Stomach (tissue), 9 donors: ENCODE data around the gene C16orf95. TPM values are rescaled to one million over a fixed set of nuclear protein-coding genes. Genes with fewer than 3 reads are reported as not detected.

Experiments used
- DNase-seq, 2 donors: peaks; one replicate each; pipeline versions ENCODE4 v3.0.0 to v3.0.0-alpha.2; 2013 to 2019
- H3K27ac ChIP-seq, 5 donors: fragments of 200-600 bp in 4 of 5; sonication (generic) in 4 of 5; one replicate each; pipeline ENCODE4 v1.5.1; 2013 to 2019; ENCODE audit warnings: mild to moderate bottlenecking in 1 of 5, moderate library complexity in 1 of 5
- H3K27me3 ChIP-seq, 3 donors: fragments of 200-600 bp; sonication (generic); one replicate each; pipeline ENCODE4 v1.5.1; 2017 to 2019; ENCODE audit warnings: mixed run types in 1 of 3
- H3K36me3 ChIP-seq, 4 donors: fragments of 200-600 bp; sonication (generic); 1 replicate in 3 of 4; 2 replicates in 1 of 4; pipeline ENCODE4 v1.5.1; 2016 to 2019
- H3K4me1 ChIP-seq, 4 donors: fragments of 200-600 bp; sonication (generic); one replicate each; pipeline ENCODE4 v1.5.1; 2016 to 2019
- H3K4me3 ChIP-seq, 4 donors: fragments of 200-600 bp; sonication (generic) in 3 of 4; one replicate each; pipeline ENCODE4 v1.5.1; 2016 to 2019; ENCODE audit warnings: mild to moderate bottlenecking in 1 of 4
- H3K9me3 ChIP-seq, 4 donors: fragments of 200-600 bp; sonication (generic); one replicate each; pipeline ENCODE4 v1.5.1; 2016 to 2019
- EP300 ChIP-seq: sonication (generic); formaldehyde crosslinking; IDR thresholded peaks from one replicate; pipeline ENCODE4 v1.6.1; 2017; ENCODE audit warnings: antibody characterized with exemption
- POLR2A ChIP-seq, 4 donors: fragments of 450-650 bp; IDR thresholded peaks; one replicate each; pipeline ENCODE4 v1.6.1; 2016; ENCODE audit warnings: antibody characterized with exemption in 4 of 4, control low read depth in 2 of 4, mild to moderate bottlenecking in 1 of 4, moderate library complexity in 1 of 4
- POLR2AphosphoS5 ChIP-seq, 3 donors: sonication (generic); formaldehyde crosslinking; IDR thresholded peaks; one replicate each; pipeline ENCODE4 v1.6.1; 2016; ENCODE audit warnings: antibody characterized with exemption in 3 of 3
- WGBS, 5 donors: extraction: QIAGEN DNeasy Blood & Tissue Kit in 3 of 5; methylation state at CpG; one replicate each; pipeline versions ENCODE4 v1.1.5 to v1.1.7; 2013 to 2018; 5-methylcytosine and 5-hydroxymethylcytosine counted together
- intact Hi-C: fragments of 100-400 bp; cut with DNase I; formaldehyde crosslinking; loops from one replicate; pipeline ENCODE4 v1.15.1; 2023; ENCODE audit warnings: low total_unique reads
- polyA plus RNA-seq, 3 donors: library from polyadenylated mRNA; stranded (reverse); fragments of 200-250 nt; gene quantifications; one replicate each; pipeline ENCODE4 v1.2.3, GENCODE V29; 2013
- total RNA-seq, 5 donors: library from RNA; depleted of rRNA; stranded (reverse); fragments of >200 nt; gene quantifications; one replicate each; pipeline versions ENCODE4 v1.1.0 to v1.2.3, GENCODE V29; 2014 to 2016
- TF ChIP-seq, protein P1 (sequence below), 7 experiments: fragments of 450-650 bp in 4 of 7; fragments of 200-600 bp in 3 of 7; sonication (generic) in 3 of 7; IDR thresholded peaks; one replicate each; pipeline ENCODE4 v1.5.1; 2016 to 2019; ENCODE audit warnings: antibody characterized with exemption in 7 of 7, control low read depth in 2 of 7, mild to moderate bottlenecking in 1 of 7
- donor health status: healthy with polysubstance abuse.
- donor health status: Bipolar disorder and iron deficiency.
- donor health status: healthy.

Gene C16orf95
- total and polyA plus RNA-seq, 8 donors: 0.55 to 4.9 (median 4.3) TPM; not detected in 3

DNA sequence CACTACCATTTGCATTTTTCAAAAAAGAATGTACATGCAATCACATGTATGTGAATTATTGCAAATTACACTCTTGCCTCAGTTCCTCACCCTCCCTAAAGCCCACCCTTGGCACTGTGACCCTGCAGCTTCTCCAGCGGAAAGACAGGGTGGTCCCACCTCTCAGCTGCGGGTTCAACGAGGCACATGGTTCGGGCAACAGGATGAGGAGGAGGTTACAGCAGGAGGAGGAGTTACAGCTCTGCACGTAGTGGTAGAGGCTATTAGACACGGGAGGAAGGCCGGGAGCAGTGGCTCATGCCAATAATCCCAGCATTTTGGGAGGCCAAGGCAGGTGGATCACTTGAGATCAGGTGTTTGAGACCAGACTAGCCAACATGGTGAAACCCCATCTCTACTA, 5.2 kb downstream of the C16orf95 start:
- Histone ChIP-seq H3K27me3 (no peaks in the 10 kb centered on the region), H3K4me3 (no peak overlapping the region), H3K4me1 (peaks cover 0 to 7% (median 2%) of the 10 kb centered on the region in 4 donors), H3K36me3 (no peaks in the 10 kb centered on the region), H3K9me3 (peaks cover 0 to 4% (median 2%) of the 10 kb centered on the region in 4 donors), H3K27ac (no peak overlapping the region)
- 81 to 97% (median 91%) methylated on average over 7 of the region's 7 CpGs for WGBS, 5 donors
- DNase-seq: no peak
- TF ChIP-seq POLR2A (IDR thresholded peaks at IDR 0.05) (no peak), POLR2AphosphoS5 (IDR thresholded peaks at IDR 0.05) (no peak), EP300 (no peak)
- TF ChIP-seq, protein P1, sequence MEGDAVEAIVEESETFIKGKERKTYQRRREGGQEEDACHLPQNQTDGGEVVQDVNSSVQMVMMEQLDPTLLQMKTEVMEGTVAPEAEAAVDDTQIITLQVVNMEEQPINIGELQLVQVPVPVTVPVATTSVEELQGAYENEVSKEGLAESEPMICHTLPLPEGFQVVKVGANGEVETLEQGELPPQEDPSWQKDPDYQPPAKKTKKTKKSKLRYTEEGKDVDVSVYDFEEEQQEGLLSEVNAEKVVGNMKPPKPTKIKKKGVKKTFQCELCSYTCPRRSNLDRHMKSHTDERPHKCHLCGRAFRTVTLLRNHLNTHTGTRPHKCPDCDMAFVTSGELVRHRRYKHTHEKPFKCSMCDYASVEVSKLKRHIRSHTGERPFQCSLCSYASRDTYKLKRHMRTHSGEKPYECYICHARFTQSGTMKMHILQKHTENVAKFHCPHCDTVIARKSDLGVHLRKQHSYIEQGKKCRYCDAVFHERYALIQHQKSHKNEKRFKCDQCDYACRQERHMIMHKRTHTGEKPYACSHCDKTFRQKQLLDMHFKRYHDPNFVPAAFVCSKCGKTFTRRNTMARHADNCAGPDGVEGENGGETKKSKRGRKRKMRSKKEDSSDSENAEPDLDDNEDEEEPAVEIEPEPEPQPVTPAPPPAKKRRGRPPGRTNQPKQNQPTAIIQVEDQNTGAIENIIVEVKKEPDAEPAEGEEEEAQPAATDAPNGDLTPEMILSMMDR (IDR thresholded peaks at IDR 0.05): no peak
- intact Hi-C loops: no loop called here

DNA sequence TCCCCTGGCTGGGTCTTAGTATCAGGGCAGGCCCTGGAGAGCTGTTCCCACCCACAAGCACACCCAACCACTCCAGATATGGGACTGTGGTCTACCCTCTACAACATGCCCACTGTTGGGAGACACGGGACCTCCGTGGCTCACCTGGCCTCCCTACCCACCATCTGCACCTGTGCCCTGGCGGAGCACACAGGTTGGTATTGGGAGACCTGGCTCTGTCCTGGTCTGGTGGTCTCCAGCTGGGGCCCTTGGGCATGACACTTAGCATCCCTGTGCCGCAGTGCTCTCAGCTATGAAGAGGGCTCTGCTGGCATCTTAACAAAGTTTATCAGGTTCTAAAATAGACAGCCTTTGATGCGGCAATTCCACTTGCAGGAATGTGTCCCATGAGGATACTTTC, 5.8 kb downstream of the C16orf95 start:
- peaks cover 0 to 3% (median 0%) of the 10 kb centered on the region in 4 donors for H3K4me1 ChIP-seq

DNA sequence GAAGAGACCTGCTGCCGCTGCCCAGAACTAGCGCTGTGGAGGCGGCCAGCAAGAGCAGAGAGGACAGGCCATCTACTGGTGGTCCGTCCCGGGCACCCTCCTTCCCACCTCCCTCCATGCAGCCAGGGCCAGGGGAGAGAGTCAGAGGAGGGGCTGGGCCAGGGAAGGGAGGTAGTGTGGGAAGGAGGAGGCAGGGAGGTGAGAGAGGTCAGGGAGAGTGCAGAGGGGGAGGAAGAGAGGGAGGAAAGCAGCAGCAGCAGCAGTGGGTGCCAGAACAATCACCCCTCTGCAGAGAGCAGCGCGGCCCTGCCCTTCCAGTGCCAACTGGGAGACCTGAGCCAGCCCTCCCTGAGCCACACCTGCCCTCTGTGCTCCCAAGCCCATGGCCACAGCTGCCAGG, 6.6 kb downstream of the C16orf95 start:
- Histone ChIP-seq H3K4me3 (no peak overlapping the region), H3K4me1 (no peaks in the 10 kb centered on the region), H3K36me3 (no peaks in the 10 kb centered on the region), H3K27me3 (no peaks in the 10 kb centered on the region), H3K9me3 (peaks cover 0 to 4% (median 2%) of the 10 kb centered on the region in 4 donors), H3K27ac (no peak overlapping the region)
- TF ChIP-seq POLR2A (IDR thresholded peaks at IDR 0.05) (no peak), POLR2AphosphoS5 (IDR thresholded peaks at IDR 0.05) (no peak), EP300 (no peak)
- TF ChIP-seq, protein P1 (IDR thresholded peaks at IDR 0.05): no peak
- WGBS, 5 donors: 74 to 87% (median 82%) methylated on average over 5 to 7 of the region's 7 CpGs
- intact Hi-C loops: no loop called here
- DNase-seq: no peak

More for the DNA sequence above, 5.8 kb downstream of the C16orf95 start:
- Histone ChIP-seq H3K36me3 (no peaks in the 10 kb centered on the region), H3K9me3 (peaks cover 0 to 4% (median 2%) of the 10 kb centered on the region in 4 donors), H3K27me3 (no peaks in the 10 kb centered on the region), H3K4me3 (no peak overlapping the region), H3K27ac (no peak overlapping the region)
- TF ChIP-seq POLR2A (IDR thresholded peaks at IDR 0.05): no peak
- intact Hi-C loops: no loop called here
- DNase-seq: no peak
- WGBS, 5 donors: 85 to 99% (median 96%) methylated on average over 3 to 5 of the region's 5 CpGs

DNA sequence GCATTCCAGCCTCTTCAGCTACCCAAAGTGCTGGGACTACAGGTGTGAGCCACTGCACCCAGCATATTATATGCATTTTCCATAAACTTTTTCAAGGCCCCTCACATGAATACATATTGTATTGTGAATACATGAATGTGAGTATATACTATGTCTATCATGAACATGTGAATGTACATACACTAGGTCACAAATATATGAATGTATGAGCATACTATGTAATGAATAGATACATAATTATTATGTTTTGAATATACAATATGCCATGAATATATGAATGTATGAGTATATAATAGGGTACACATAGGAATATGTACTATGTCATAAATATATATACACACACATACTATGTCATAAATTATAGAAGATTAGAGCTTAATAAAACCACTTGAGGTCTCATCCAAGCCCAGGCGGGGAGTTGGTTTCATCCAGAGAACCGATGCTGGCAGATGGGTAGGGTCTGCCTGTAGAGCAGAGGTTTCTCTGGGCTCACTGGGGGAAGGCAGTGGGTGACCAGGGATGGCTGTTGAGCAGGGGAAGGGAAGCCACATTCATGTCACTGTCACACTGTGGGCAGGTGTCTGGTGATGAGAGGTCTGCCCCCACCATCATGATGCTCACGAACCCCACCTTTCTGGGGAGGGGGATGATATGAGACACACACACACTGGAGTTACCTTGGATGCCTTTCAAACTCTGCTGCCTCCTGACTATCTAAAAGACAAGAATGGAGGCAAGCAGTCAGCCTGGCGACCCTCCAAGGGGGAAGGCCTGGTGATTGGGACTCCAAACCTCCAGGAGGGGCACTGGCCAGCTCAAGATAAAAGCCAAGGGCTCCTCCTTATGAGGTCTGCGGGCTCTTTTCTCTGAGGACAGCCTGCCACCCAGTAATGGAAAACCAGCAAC, 7.3 kb downstream of the C16orf95 start:
- no peak overlapping the region for H3K4me3 ChIP-seq
- WGBS, 5 donors: 78 to 94% (median 90%) methylated on average over 3 to 5 of the region's 5 CpGs
- no peaks in the 10 kb centered on the region for H3K4me1 ChIP-seq
- intact Hi-C loops: no loop called here
- no peak overlapping the region for H3K27ac ChIP-seq
- no peak for DNase-seq
- TF ChIP-seq POLR2AphosphoS5 (IDR thresholded peaks at IDR 0.05): no peak
- peaks cover 0 to 3% (median 0%) of the 10 kb centered on the region in 3 donors for H3K27me3 ChIP-seq
- peaks cover 0 to 4% (median 2%) of the 10 kb centered on the region in 4 donors for H3K9me3 ChIP-seq
- no peaks in the 10 kb centered on the region for H3K36me3 ChIP-seq

DNA sequence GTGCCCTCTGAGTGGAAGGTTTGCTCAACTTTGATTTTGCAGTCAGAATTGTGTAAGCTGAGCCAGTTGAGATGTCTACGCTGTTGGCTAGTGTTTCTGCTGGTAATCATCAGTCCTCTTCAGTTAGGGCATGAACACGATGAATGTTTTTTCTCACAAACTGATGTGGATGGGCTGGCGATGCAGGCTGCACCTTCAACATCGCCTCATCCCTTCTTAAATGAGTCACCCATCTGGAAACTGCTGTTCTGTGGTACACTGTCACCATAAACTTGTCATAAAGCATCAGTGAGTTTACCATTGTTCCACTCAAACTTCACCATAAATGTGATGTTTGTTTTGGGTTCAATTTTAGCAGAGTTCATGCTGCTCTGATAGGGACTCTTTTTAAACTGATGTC, 8.4 kb downstream of the C16orf95 start:
- Histone ChIP-seq H3K27ac (no peak overlapping the region), H3K36me3 (no peaks in the 10 kb centered on the region), H3K9me3 (peaks cover 0 to 4% (median 2%) of the 10 kb centered on the region in 4 donors), H3K4me3 (no peak overlapping the region), H3K4me1 (no peaks in the 10 kb centered on the region), H3K27me3 (peaks cover 0 to 3% (median 0%) of the 10 kb centered on the region in 3 donors)
- WGBS, 5 donors: 66 to 94% (median 73%) methylated on average over 4 of the region's 4 CpGs
- TF ChIP-seq POLR2AphosphoS5 (IDR thresholded peaks at IDR 0.05) (no peak), POLR2A (IDR thresholded peaks at IDR 0.05) (no peak), EP300 (no peak)
- TF ChIP-seq, protein P1 (IDR thresholded peaks at IDR 0.05): no peak
- no peak for DNase-seq
- intact Hi-C loops: no loop called here
